Fibroblast of lung (primary cell): ENCODE results near the gene CDC5L. TPM values are rescaled to one million over a fixed set of nuclear protein-coding genes. Genes with fewer than 3 reads are reported as not detected.

Source experiments
- DNase-seq, 2 donors: peaks; one replicate each; pipeline versions ENCODE4 v3.0.0 to v3.0.0-alpha.2; 2010; ENCODE audit warnings: low read depth in 2 of 2
- H2AFZ ChIP-seq: 2 replicates; pipeline ENCODE4 v1.5.1; 2012; ENCODE audit warnings: low read length, control low read depth, inconsistent platforms
- H3K27ac ChIP-seq: 2 replicates; pipeline ENCODE4 v1.5.1; 2011; ENCODE audit warnings: low read length, control low read depth; ENCODE audit not compliant: insufficient read depth
- H3K27me3 ChIP-seq: 2 replicates; pipeline ENCODE4 v1.5.1; 2011; ENCODE audit warnings: mild to moderate bottlenecking, low read length; ENCODE audit not compliant: control insufficient read depth, insufficient read depth
- H3K36me3 ChIP-seq: 2 replicates; pipeline ENCODE4 v1.5.1; 2011; ENCODE audit warnings: low read length; ENCODE audit not compliant: control insufficient read depth, insufficient read depth
- H3K4me1 ChIP-seq: 2 replicates; pipeline ENCODE4 v1.5.1; 2011; ENCODE audit warnings: low read length; ENCODE audit not compliant: control insufficient read depth, insufficient read depth; ENCODE audit errors: extremely low read depth
- H3K4me2 ChIP-seq: 2 replicates; pipeline ENCODE4 v1.5.1; 2011; ENCODE audit warnings: low read length, control low read depth; ENCODE audit not compliant: insufficient read depth; ENCODE audit errors: extremely low read depth
- H3K4me3 ChIP-seq, 4 experiments: fragments of 200-600 bp in 1 of 4; sonication (generic) in 1 of 4; replicated peaks in 1 of 4; 2 replicates each; pipeline ENCODE4 v1.5.1; 2011 to 2016; ENCODE audit warnings: low read length in 4 of 4, low read depth in 3 of 4, mild to moderate bottlenecking in 3 of 4, control low read depth in 2 of 4, inconsistent platforms in 1 of 4, mixed read lengths in 1 of 4; ENCODE audit not compliant: insufficient read depth in 1 of 4; ENCODE audit errors: control extremely low read depth in 1 of 4
- H3K79me2 ChIP-seq: 2 replicates; pipeline ENCODE4 v1.5.1; 2012; ENCODE audit warnings: mild to moderate bottlenecking, low read length, inconsistent platforms; ENCODE audit not compliant: control insufficient read depth, insufficient read depth
- H3K9ac ChIP-seq: 2 replicates; pipeline ENCODE4 v1.5.1; 2011; ENCODE audit warnings: mild to moderate bottlenecking, low read length, control low read depth; ENCODE audit not compliant: insufficient read depth
- H3K9me3 ChIP-seq: 2 replicates; pipeline ENCODE4 v1.5.1; 2012; ENCODE audit warnings: low read depth, low read length; ENCODE audit not compliant: control insufficient read depth, insufficient read depth
- H4K20me1 ChIP-seq: 2 replicates; pipeline ENCODE4 v1.5.1; 2011; ENCODE audit warnings: low read length; ENCODE audit not compliant: control insufficient read depth, insufficient read depth; ENCODE audit errors: extremely low read depth
- EZH2 ChIP-seq: IDR thresholded peaks from 2 replicates; pipeline ENCODE4 v1.5.1; 2012; ENCODE audit warnings: low read length, control low read depth, mild to moderate bottlenecking; ENCODE audit errors: missing control alignments
- polyA plus RNA-seq, 2 donors: library from polyadenylated mRNA; depleted of rRNA in 1 of 2; stranded (reverse) in 1 of 2; unstranded in 1 of 2; fragments of >200 nt; gene quantifications; 2 replicates each; pipeline ENCODE4 v1.2.1, GENCODE V29; 2011 to 2012; ENCODE audit warnings: missing spikeins in 1 of 2
- total RNA-seq: library from RNA; depleted of rRNA; stranded (reverse); fragments of >200 nt; gene quantifications from 2 replicates; pipeline ENCODE4 v1.2.1, GENCODE V29; 2014
- TF ChIP-seq, protein P1 (sequence below), 2 donors: IDR thresholded peaks in 1 of 2; conservative IDR thresholded peaks in 1 of 2; 1 replicate in 1 of 2; 2 replicates in 1 of 2; pipeline ENCODE4 v1.5.1; 2011 to 2012; ENCODE audit warnings: low read length in 2 of 2, control low read depth in 1 of 2, inconsistent platforms in 1 of 2, low read depth in 1 of 2, mild to moderate bottlenecking in 1 of 2

CDC5L gene
- total and polyA plus RNA-seq, 2 donors (not counting 1 experiment from before 2014, with no cell fraction given), result 18.7 to 22.5 TPM

DNA sequence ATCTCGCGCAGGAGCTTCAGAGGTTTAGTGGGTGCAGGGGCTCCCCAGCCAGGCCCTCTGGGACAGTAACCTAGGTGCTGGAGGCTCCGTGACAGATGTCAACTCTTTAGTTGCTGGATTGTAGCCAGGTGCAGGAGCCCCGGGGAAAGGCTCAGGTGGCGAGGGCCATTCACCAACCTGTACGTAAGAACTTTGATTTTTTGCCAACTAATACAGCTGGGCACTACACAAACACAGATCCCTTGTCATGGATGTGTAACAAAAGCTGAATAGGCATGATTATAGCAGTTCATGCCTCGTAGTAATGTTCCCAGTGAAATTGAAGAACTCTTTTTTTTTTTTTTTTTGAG is 82.6 kb downstream of the CDC5L start:
- Histone ChIP-seq H2AFZ (no peak overlapping the region), H3K4me3 (no peak overlapping the region), H3K27me3 (no peaks in the 10 kb centered on the region), H3K36me3 (no peaks in the 10 kb centered on the region), H3K27ac (no peak overlapping the region), H3K79me2 (no peaks in the 10 kb centered on the region), H3K9ac (no peak overlapping the region), H3K4me1 (no peaks in the 10 kb centered on the region), H3K9me3 (no peaks in the 10 kb centered on the region), H3K4me2 (no peak overlapping the region), H4K20me1 (no peaks in the 10 kb centered on the region)
- DNase-seq, result no peak
- TF ChIP-seq, protein P1, sequence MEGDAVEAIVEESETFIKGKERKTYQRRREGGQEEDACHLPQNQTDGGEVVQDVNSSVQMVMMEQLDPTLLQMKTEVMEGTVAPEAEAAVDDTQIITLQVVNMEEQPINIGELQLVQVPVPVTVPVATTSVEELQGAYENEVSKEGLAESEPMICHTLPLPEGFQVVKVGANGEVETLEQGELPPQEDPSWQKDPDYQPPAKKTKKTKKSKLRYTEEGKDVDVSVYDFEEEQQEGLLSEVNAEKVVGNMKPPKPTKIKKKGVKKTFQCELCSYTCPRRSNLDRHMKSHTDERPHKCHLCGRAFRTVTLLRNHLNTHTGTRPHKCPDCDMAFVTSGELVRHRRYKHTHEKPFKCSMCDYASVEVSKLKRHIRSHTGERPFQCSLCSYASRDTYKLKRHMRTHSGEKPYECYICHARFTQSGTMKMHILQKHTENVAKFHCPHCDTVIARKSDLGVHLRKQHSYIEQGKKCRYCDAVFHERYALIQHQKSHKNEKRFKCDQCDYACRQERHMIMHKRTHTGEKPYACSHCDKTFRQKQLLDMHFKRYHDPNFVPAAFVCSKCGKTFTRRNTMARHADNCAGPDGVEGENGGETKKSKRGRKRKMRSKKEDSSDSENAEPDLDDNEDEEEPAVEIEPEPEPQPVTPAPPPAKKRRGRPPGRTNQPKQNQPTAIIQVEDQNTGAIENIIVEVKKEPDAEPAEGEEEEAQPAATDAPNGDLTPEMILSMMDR (conservative IDR thresholded peaks at IDR 0.05 in 1 of 2, IDR thresholded peaks at IDR 0.05 in 1 of 2; ENCODE audit: low read depth in 1 of 2, low read length in 2 of 2), result peak in 1 of 2 donors; percentile 11
- TF ChIP-seq EZH2, result no peak

DNA sequence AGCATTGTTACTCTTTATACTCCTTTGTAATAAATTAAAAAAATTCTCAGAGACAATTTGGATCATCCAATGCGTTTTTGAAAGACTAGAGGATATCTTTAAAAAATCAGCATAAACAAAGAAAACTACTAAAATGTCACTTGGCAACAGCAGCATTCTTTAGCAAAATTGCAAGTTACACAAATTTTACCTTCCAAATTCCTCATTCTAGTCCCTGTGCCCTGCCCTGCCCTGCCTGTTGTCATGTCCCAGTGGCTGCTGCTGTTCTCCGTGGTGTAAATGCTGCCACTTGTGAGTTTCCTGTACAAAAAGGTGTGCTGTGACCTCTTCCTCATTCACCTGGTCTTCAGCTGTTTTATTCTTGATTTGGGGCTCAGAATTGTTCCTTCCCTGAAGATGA is 83.2 kb downstream of the CDC5L start:
- H3K9me3 ChIP-seq, result no peaks in the 10 kb centered on the region
- H2AFZ ChIP-seq, result no peak overlapping the region
- DNase-seq, result no peak
- H3K36me3 ChIP-seq, result no peaks in the 10 kb centered on the region
- no peak overlapping the region for H3K4me3 ChIP-seq
- H3K27ac ChIP-seq, result no peak overlapping the region
- TF ChIP-seq, protein P1 (conservative IDR thresholded peaks at IDR 0.05 in 1 of 2, IDR thresholded peaks at IDR 0.05 in 1 of 2; ENCODE audit: low read depth in 1 of 2, low read length in 2 of 2), result no peak
- no peaks in the 10 kb centered on the region for H3K79me2 ChIP-seq
- H3K9ac ChIP-seq, result no peak overlapping the region
- H3K4me2 ChIP-seq, result no peak overlapping the region
- no peaks in the 10 kb centered on the region for H3K27me3 ChIP-seq
- H4K20me1 ChIP-seq, result no peaks in the 10 kb centered on the region
- H3K4me1 ChIP-seq, result no peaks in the 10 kb centered on the region

DNA sequence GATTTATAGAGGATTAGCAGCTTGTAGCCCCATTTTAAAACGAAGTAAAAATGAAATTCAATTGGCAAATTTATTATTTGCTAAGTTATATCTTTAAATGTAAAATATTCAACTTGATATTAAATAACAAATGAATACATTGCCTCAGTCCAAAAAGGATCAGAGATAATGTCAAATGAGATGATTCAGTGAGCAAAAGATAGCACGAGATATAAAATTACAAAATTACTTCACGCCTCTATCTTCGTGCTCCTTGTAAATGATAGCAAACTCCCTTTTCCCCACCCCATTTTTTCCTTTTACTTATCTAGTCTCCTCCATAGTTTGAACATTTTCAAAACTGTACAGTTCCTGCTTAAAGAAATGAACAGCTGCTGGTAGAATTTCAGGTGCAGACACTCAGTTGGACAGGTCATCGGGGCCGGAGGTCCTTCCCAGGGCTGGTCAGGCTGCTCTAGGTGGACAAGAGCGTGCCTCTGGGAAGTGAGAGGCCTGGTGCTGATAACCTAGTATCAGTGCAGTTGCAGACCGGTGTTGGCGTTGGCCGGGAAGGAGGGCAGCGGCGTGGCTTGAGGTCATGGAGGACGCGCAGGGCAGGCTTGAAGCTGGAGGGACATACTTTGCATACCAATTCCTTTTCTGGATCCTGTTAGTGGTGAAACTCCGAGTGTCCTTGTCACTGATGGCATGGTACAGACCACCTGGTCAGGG is 83.9 kb downstream of the CDC5L start:
- no peaks in the 10 kb centered on the region for H3K36me3 ChIP-seq
- no peak for DNase-seq
- H3K27me3 ChIP-seq, result no peaks in the 10 kb centered on the region
- H3K9ac ChIP-seq, result no peak overlapping the region
- no peak overlapping the region for H3K4me3 ChIP-seq
- H3K79me2 ChIP-seq, result no peaks in the 10 kb centered on the region
- no peaks in the 10 kb centered on the region for H3K9me3 ChIP-seq
- no peaks in the 10 kb centered on the region for H4K20me1 ChIP-seq
- no peak overlapping the region for H3K4me2 ChIP-seq
- TF ChIP-seq, protein P1 (conservative IDR thresholded peaks at IDR 0.05 in 1 of 2, IDR thresholded peaks at IDR 0.05 in 1 of 2; ENCODE audit: low read depth in 1 of 2, low read length in 2 of 2), result no peak
- no peak for TF ChIP-seq EZH2
- no peak overlapping the region for H2AFZ ChIP-seq
- no peaks in the 10 kb centered on the region for H3K4me1 ChIP-seq
- no peak overlapping the region for H3K27ac ChIP-seq
